Thyroid gland (tissue), 4 donors: ENCODE data around the gene FAM53A. TPM values are rescaled to one million over a fixed set of nuclear protein-coding genes. Genes with fewer than 3 reads are reported as not detected.

ENCODE experiments used
- DNase-seq, 2 donors: peaks; one replicate each; pipeline ENCODE4 v3.0.0-alpha.2; 2019
- H3K27ac ChIP-seq, 3 donors: fragments of 200-600 bp; sonication (generic); 1 replicate in 2 of 3; 2 replicates in 1 of 3; pipeline ENCODE4 v1.5.1; 2016 to 2019; ENCODE audit warnings: mild to moderate bottlenecking in 1 of 3, moderate library complexity in 1 of 3
- H3K27me3 ChIP-seq: fragments of 200-600 bp; sonication (generic); one replicate; pipeline ENCODE4 v1.5.1; 2019
- H3K36me3 ChIP-seq, 2 donors: fragments of 200-600 bp; sonication (generic); one replicate each; pipeline ENCODE4 v1.5.1; 2016 to 2019
- H3K4me1 ChIP-seq, 2 donors: fragments of 200-600 bp; sonication (generic); one replicate each; pipeline ENCODE4 v1.5.1; 2017 to 2019
- H3K4me3 ChIP-seq, 3 donors: fragments of 200-600 bp; sonication (generic); replicated peaks in 1 of 3; 1 replicate in 2 of 3; 2 replicates in 1 of 3; pipeline ENCODE4 v1.5.1; 2016; ENCODE audit warnings: mild to moderate bottlenecking in 1 of 3
- H3K9me3 ChIP-seq: fragments of 200-600 bp; sonication (generic); one replicate; pipeline ENCODE4 v1.5.1; 2017
- CTCF ChIP-seq, 6 experiments: fragments of 200-600 bp in 3 of 6; fragments of 450-650 bp in 3 of 6; sonication (generic) in 3 of 6; IDR thresholded peaks; one replicate each; pipeline ENCODE4 v1.5.1; 2016 to 2019; ENCODE audit warnings: antibody characterized with exemption in 6 of 6, mild to moderate bottlenecking in 2 of 6, inconsistent platforms in 1 of 6, moderate library complexity in 1 of 6
- POLR2A ChIP-seq, 2 donors: fragments of 450-650 bp; IDR thresholded peaks; one replicate each; pipeline ENCODE4 v1.6.1; 2017; ENCODE audit warnings: antibody characterized with exemption in 2 of 2, mild to moderate bottlenecking in 2 of 2, moderate library complexity in 1 of 2
- WGBS, 2 donors: methylation state at CpG; one replicate each; pipeline ENCODE4 v1.1.5; 2017; 5-methylcytosine and 5-hydroxymethylcytosine counted together
- intact Hi-C: fragments of 100-400 bp; cut with DNase I; formaldehyde crosslinking; loops from one replicate; pipeline ENCODE4 v1.15.1; 2023
- total RNA-seq, 4 donors: library from RNA; depleted of rRNA; stranded (reverse); fragments of >200 nt; gene quantifications; one replicate each; pipeline ENCODE4 v1.2.3, GENCODE V29; 2016

The FAM53A gene
- total RNA-seq, 4 donors from 2014 or later: 17.5 to 34.9 (median 21.7) TPM

- H3K4me1 ChIP-seq: no peaks in the 10 kb centered on the region
- no peak overlapping the region for H3K4me3 ChIP-seq
- no peak overlapping the region for H3K27ac ChIP-seq
- 87 to 94% methylated on average over 7 to 15 of the region's 16 CpGs for WGBS, 2 donors
- TF ChIP-seq POLR2A (IDR thresholded peaks at IDR 0.05): no peak
- TF ChIP-seq CTCF (IDR thresholded peaks at IDR 0.05): no peak
- intact Hi-C loops: loop anchor here (5.0 kb wide), 1 partner anchor 274 kb away; no protein-coding TSS in a partner anchor
- H3K9me3 ChIP-seq: no peaks in the 10 kb centered on the region
- H3K27me3 ChIP-seq: no peaks in the 10 kb centered on the region
- DNase-seq: no peak
- H3K36me3 ChIP-seq: no peaks in the 10 kb centered on the region
These were observed 58.0 kb downstream of the FAM53A start for GRCh38 chr4:1626151-1626550.

DNA sequence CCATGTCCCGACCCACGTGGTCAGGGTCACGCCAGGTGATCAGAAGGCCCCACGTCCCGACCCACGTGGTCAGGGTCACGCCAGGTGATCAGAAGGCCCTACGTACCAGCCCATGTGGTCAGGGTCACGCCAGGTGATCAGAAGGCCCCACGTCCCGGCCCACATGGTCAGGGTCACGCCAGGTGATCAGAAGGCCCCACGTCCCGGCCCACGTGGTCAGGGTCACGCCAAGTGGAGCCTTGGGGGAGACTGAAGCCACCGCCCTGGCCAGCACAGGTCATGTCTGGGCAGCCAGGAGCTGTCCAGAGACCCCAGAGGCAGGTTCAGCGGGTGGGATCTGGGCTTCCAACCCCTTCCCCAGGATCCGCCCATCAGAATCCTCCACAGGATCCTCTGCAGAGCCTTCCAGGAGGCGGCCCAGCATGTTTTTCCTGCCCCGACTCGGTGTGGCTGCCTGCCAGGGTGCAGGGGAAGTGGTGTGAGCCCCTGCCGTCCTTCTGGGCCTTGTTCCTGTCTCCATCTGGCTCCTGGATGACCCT, 58.4 kb downstream of the FAM53A start:
- WGBS, 2 donors: 83 to 95% methylated on average over 12 to 14 of the region's 23 CpGs
- no peak for DNase-seq
- Histone ChIP-seq H3K4me3 (no peak overlapping the region), H3K27ac (no peak overlapping the region), H3K27me3 (no peaks in the 10 kb centered on the region), H3K36me3 (no peaks in the 10 kb centered on the region), H3K9me3 (no peaks in the 10 kb centered on the region), H3K4me1 (no peaks in the 10 kb centered on the region)
- intact Hi-C loops: loop anchor here (5.0 kb wide), 1 partner anchor 273 kb away; no protein-coding TSS in a partner anchor
- TF ChIP-seq CTCF (IDR thresholded peaks at IDR 0.05) (no peak), POLR2A (IDR thresholded peaks at IDR 0.05) (no peak)

DNA sequence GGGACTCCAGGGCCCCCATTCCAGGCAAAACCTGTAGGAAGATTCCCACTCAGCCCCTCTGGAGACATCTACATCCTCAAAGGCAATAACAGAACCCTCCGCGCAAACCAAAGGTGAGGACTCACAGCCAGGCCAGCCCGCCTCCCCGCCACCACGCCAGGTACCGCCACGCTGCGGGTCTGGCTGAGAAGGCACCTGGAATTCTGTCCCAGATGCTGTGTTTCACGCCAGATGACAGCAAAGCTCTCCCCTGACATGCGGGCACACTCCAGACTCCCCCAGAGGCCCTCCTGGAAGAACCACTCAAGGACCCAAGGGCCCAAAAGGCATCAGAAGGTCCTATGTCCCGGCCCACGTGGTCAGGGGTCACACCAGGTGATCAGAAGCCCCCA, 59.6 kb downstream of the FAM53A start:
- no peaks in the 10 kb centered on the region for H3K4me1 ChIP-seq
- H3K9me3 ChIP-seq: no peaks in the 10 kb centered on the region
- WGBS, 2 donors: 99 to 100% methylated on average over 2 to 12 of the region's 12 CpGs
- DNase-seq: no peak
- H3K4me3 ChIP-seq: no peak overlapping the region
- intact Hi-C loops: no loop called here
- no peak for TF ChIP-seq CTCF (IDR thresholded peaks at IDR 0.05)
- no peak for TF ChIP-seq POLR2A (IDR thresholded peaks at IDR 0.05)
- H3K36me3 ChIP-seq: no peaks in the 10 kb centered on the region
- no peak overlapping the region for H3K27ac ChIP-seq
- H3K27me3 ChIP-seq: no peaks in the 10 kb centered on the region

DNA sequence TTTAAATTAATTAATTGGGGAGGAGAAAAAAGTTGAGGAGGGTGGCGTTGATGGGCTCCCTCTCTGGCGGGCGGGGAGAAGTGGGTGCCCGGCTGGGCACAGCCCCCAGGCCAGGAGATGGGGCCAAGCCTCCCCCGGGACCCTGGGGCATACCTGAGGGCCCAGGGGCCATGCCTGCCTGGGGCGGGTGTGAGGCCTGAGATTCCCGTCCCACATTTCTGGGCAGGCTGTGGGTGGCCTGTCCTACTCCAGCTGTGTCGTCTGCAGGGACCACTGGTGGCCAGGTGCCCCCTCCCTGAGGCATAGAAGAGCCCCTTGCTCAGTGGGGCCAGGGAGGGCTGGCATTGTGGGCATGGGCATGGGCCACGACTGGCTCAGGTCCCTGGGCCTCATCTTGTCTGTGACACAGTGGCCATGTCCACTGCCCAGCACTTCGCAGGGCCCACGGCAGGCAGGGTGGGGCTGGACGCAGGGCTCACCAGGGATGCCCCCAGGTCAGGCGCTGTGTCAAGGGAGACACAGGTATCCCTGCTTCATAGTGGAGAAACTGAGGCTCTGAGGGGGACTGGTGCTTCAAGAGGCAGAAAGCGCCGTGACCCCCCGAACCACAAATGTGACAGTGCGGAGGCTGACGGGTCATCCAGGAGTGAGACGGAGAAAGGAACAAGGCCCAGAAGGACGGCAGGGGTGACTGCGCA, 60.1 kb downstream of the FAM53A start:
- 96 to 98% methylated on average over 15 to 16 of the region's 21 CpGs for WGBS, 2 donors
- Histone ChIP-seq H3K4me1 (no peaks in the 10 kb centered on the region), H3K36me3 (no peaks in the 10 kb centered on the region), H3K27ac (no peak overlapping the region), H3K4me3 (no peak overlapping the region), H3K27me3 (no peaks in the 10 kb centered on the region), H3K9me3 (no peaks in the 10 kb centered on the region)
- intact Hi-C loops: no loop called here
- no peak for DNase-seq
- TF ChIP-seq POLR2A (IDR thresholded peaks at IDR 0.05) (no peak), CTCF (IDR thresholded peaks at IDR 0.05) (no peak)

- no peaks in the 10 kb centered on the region for H3K27me3 ChIP-seq
- H3K4me1 ChIP-seq: no peaks in the 10 kb centered on the region
- H3K9me3 ChIP-seq: no peaks in the 10 kb centered on the region
- H3K27ac ChIP-seq: no peak overlapping the region
- DNase-seq: no peak
- intact Hi-C loops: no loop called here
- TF ChIP-seq POLR2A (IDR thresholded peaks at IDR 0.05) (no peak), CTCF (IDR thresholded peaks at IDR 0.05) (no peak)
- no peaks in the 10 kb centered on the region for H3K36me3 ChIP-seq
- no peak overlapping the region for H3K4me3 ChIP-seq
- 94 to 96% methylated on average over 23 to 30 of the region's 38 CpGs for WGBS, 2 donors
These were observed 60.7 kb downstream of the FAM53A start for GRCh38 chr4:1623400-1623799.
